ENCODE results near the gene CITED2. TPM values are rescaled to one million over a fixed set of nuclear protein-coding genes. Genes with fewer than 3 reads are reported as not detected.

The CITED2 gene
- total RNA-seq (100 to 1,000 TPM in 2 of 4 donors, 10 to 100 TPM in 2; 33.8 to 154 (median 76.3) TPM), polyA plus RNA-seq (100 to 1,000 TPM in 2 of 3 donors, 10 to 100 TPM in 1; 15.3 to 414 (median 230) TPM)
- long read RNA-seq, donor 1, partial matches to known transcripts, result 0 of 5 reads
- long read RNA-seq, donor 1, other reads (novel, unspliced or antisense), result 1 of 5 reads
- long read RNA-seq, donor 2, transcript CITED2-201 (2 exons, 2,354 nt), result major isoform, 5 of 7 reads
- long read RNA-seq, donor 2, partial matches to known transcripts, result 0 of 7 reads
- long read RNA-seq, donor 2, other reads (novel, unspliced or antisense), result 2 of 7 reads

- WGBS, 3 donors, result 1% methylated on average over 62 to 82 of the region's 82 CpGs
- H3K4me1 ChIP-seq, result peaks cover 26% of the 10 kb centered on the region
These were observed at the start of gene CITED2 for GRCh38 chr6:139374357-139375225. Gene CITED2, minus strand, starts transcription at chr6:139374648. Its CDS starts 704 bp downstream, at chr6:139373944.

GRCh38 chr6:139423037-139423703 is 48.7 kb upstream of the CITED2 start:
- DNase-seq (no peak), ATAC-seq (no peak)
- H3K36me3 ChIP-seq (ENCODE audit: insufficient read depth in 1 of 2, low read depth in 1 of 2), result no peaks in the 10 kb centered on the region
- no peak overlapping the region for H3K27ac ChIP-seq
- no peak overlapping the region for H3K4me3 ChIP-seq
- TF ChIP-seq CTCF (IDR thresholded peaks at IDR 0.05), result no peak
- peaks cover 7% of the 10 kb centered on the region for H3K4me1 ChIP-seq
- intact Hi-C loops (cut with DNase I), result no loop called here
- no peaks in the 10 kb centered on the region for H3K9me3 ChIP-seq
- no peaks in the 10 kb centered on the region for H3K27me3 ChIP-seq (ENCODE audit: insufficient read depth in 3 of 3, low read length in 2 of 3)
- WGBS, 3 donors, result 87 to 98% (median 89%) methylated on average over 6 of the region's 6 CpGs

More at GRCh38 chr6:139374357-139375225, at the start of gene CITED2:
- Histone ChIP-seq H3K27ac (peak within 1 kb of the TSS; percentile 98), H3K36me3 (ENCODE audit: insufficient read depth in 1 of 2, low read depth in 1 of 2) (peaks cover 4 to 19% of the 10 kb centered on the region in 2 donors), H3K27me3 (ENCODE audit: insufficient read depth in 3 of 3, low read length in 2 of 3) (no peaks in the 10 kb centered on the region), H3K4me3 (peak within 1 kb of the TSS; percentile 80), H3K9me3 (no peaks in the 10 kb centered on the region)
- TF ChIP-seq CTCF (IDR thresholded peaks at IDR 0.05), result peak; percentile 25
- intact Hi-C loops (cut with DNase I), result loop anchor here (1.0 to 10.0 kb wide), 12 partner anchors 140 to 1550 kb away; no protein-coding TSS in a partner anchor
- ATAC-seq (peak; percentile 78 to 86 (median 82)), DNase-seq (peak; percentile 93 to 96)

GRCh38 chr6:139422105-139423036 is 47.9 kb upstream of the CITED2 start:
- WGBS, 3 donors, result 81 to 84% (median 82%) methylated on average over 9 of the region's 9 CpGs
- H3K27ac ChIP-seq, result no peak overlapping the region
- no peaks in the 10 kb centered on the region for H3K9me3 ChIP-seq
- no peak overlapping the region for H3K4me3 ChIP-seq
- intact Hi-C loops (cut with DNase I), result no loop called here
- ATAC-seq, result no peak
- no peak for TF ChIP-seq CTCF (IDR thresholded peaks at IDR 0.05)
- no peaks in the 10 kb centered on the region for H3K36me3 ChIP-seq (ENCODE audit: insufficient read depth in 1 of 2, low read depth in 1 of 2)
- H3K4me1 ChIP-seq, result peaks cover 5% of the 10 kb centered on the region
- H3K27me3 ChIP-seq (ENCODE audit: insufficient read depth in 3 of 3, low read length in 2 of 3), result no peaks in the 10 kb centered on the region
- DNase-seq, result no peak

DNA sequence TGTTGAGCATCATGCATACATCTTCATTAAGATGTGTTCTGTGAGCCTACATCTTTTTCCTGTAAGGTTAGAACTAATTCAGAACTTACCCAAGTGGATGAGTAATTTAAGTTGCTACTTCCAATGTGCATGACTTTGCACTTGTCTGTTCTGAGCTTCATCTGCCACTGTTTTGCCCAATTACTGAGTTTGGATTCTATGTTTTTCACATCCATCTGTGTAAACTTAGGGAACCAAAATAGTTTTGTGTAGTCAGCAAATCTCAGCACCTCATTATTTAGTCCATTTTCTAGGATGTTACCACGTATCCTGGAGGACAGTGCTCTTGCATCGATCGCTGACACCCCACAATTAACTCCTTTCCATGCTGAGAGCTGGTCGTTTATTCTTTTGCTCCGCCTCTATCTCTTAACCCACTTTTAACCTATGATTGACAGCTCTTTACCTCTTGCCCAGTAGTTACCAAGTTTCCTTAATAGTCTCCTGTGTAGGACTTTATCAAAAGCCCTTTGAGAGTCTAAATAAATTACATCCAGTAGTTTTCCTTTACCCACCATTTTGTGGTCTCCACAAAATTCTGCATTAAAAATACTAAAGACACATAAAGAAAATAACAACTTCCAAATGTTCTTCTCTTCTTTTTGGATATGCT is 44.2 kb upstream of the CITED2 start:
- WGBS, 3 donors, result 73 to 80% (median 77%) methylated on average over 5 of the region's 5 CpGs

More for the DNA sequence above, 44.2 kb upstream of the CITED2 start:
- DNase-seq (no peak), ATAC-seq (no peak)
- Histone ChIP-seq H3K9me3 (no peaks in the 10 kb centered on the region), H3K4me3 (no peak overlapping the region), H3K27me3 (ENCODE audit: insufficient read depth in 3 of 3, low read length in 2 of 3) (no peaks in the 10 kb centered on the region), H3K27ac (no peak overlapping the region), H3K36me3 (ENCODE audit: insufficient read depth in 1 of 2, low read depth in 1 of 2) (no peaks in the 10 kb centered on the region), H3K4me1 (no peaks in the 10 kb centered on the region)
- intact Hi-C loops (cut with DNase I), result no loop called here
- no peak for TF ChIP-seq CTCF (IDR thresholded peaks at IDR 0.05)
